Gastrocnemius medialis (tissue), 4 donors: ENCODE measurements around the gene PURA.

Experiments
- POLR2A ChIP-seq, 2 donors: fragments of 450-650 bp; IDR thresholded peaks; one replicate each; pipeline ENCODE4 v1.6.1; 2017; ENCODE audit warnings: antibody characterized with exemption in 2 of 2, mild to moderate bottlenecking in 2 of 2, moderate library complexity in 2 of 2
- TF ChIP-seq, protein P1 (sequence below), 5 experiments: fragments of 450-650 bp in 3 of 5; fragments of 200-600 bp in 2 of 5; sonication (generic) in 2 of 5; IDR thresholded peaks in 4 of 5; conservative IDR thresholded peaks in 1 of 5; 1 replicate in 4 of 5; 2 replicates in 1 of 5; pipeline ENCODE4 v1.5.1; 2016 to 2019; ENCODE audit warnings: antibody characterized with exemption in 5 of 5, mild to moderate bottlenecking in 3 of 5, moderate library complexity in 3 of 5

DNA sequence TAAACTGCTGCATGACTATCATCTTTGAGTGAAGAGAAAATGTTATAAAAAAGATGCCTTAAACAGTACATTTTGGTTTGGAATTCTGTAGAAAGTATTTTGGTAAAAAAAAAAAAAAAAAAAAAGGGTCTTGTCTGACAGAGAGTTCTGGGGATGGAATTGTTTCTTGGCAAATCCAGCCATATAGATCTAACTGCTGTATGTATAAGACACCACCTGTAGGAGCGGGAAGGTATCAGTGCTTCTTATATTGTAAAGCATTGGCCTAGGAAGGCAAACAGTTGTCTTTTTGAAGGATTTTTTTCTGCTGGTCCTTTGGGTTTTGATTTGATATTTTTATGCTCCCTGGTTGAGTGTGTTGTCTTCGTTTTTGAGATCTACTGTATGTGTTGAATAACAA is 2.8 kb downstream of the PURA start:
- TF ChIP-seq, protein P1, sequence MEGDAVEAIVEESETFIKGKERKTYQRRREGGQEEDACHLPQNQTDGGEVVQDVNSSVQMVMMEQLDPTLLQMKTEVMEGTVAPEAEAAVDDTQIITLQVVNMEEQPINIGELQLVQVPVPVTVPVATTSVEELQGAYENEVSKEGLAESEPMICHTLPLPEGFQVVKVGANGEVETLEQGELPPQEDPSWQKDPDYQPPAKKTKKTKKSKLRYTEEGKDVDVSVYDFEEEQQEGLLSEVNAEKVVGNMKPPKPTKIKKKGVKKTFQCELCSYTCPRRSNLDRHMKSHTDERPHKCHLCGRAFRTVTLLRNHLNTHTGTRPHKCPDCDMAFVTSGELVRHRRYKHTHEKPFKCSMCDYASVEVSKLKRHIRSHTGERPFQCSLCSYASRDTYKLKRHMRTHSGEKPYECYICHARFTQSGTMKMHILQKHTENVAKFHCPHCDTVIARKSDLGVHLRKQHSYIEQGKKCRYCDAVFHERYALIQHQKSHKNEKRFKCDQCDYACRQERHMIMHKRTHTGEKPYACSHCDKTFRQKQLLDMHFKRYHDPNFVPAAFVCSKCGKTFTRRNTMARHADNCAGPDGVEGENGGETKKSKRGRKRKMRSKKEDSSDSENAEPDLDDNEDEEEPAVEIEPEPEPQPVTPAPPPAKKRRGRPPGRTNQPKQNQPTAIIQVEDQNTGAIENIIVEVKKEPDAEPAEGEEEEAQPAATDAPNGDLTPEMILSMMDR (IDR thresholded peaks at IDR 0.05 in 4 of 5, conservative IDR thresholded peaks at IDR 0.05 in 1 of 5) = no peak
- no peak for TF ChIP-seq POLR2A (IDR thresholded peaks at IDR 0.05)
